ENCODE measurements around the gene FOXP3. TPM values are rescaled to one million over a fixed set of nuclear protein-coding genes. Genes with fewer than 3 reads are reported as not detected.

The FOXP3 gene
- total RNA-seq, 1 donor from 2014 or later = not detected

DNA sequence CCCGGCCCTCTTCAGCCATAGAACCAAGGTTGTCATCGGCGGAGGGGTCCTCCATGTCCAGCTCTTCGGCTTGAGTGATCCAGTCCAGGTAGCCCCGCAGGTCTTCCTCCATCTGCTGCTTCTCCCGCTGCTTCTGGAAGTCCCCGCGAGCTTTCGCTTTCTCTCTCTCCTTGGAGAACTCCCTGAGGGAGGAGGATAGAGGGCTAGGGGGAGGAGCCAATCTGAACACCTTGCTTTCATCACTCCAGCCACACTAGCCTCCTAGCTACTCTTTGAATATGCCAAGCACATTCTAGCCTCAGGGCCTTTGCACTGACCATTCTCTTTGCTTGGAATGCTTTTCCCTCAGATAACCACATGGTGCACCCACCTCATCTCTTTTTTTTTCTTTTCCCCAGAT is 37.6 kb downstream of the FOXP3 start:
- Histone ChIP-seq H3K9me3 (replicated peaks) (no peaks in the 10 kb centered on the region), H3K4me3 (no peak overlapping the region), H3K27me3 (ENCODE audit: low read depth) (no peaks in the 10 kb centered on the region), H3K4me1 (peaks cover 2% of the 10 kb centered on the region), H3K27ac (replicated peaks) (no peak overlapping the region), H3K36me3 (no peaks in the 10 kb centered on the region)
- intact Hi-C loops (cut with micrococcal nuclease) = no loop called here
- no peak for DNase-seq
- no peak for TF ChIP-seq CTCF (IDR thresholded peaks at IDR 0.05; ENCODE audit: borderline replicate concordance)

- no peaks in the 10 kb centered on the region for H3K9me3 ChIP-seq (replicated peaks)
- no peak overlapping the region for H3K27ac ChIP-seq (replicated peaks)
- no peak for DNase-seq
- H3K4me3 ChIP-seq = no peak overlapping the region
- intact Hi-C loops (cut with micrococcal nuclease) = no loop called here
- TF ChIP-seq CTCF (IDR thresholded peaks at IDR 0.05; ENCODE audit: borderline replicate concordance) = no peak
- no peaks in the 10 kb centered on the region for H3K36me3 ChIP-seq
- H3K27me3 ChIP-seq (ENCODE audit: low read depth) = no peaks in the 10 kb centered on the region
- peaks cover 2% of the 10 kb centered on the region for H3K4me1 ChIP-seq
Observed at GRCh38 chrX:49225858-49226257, 38.7 kb downstream of the FOXP3 start.

DNA sequence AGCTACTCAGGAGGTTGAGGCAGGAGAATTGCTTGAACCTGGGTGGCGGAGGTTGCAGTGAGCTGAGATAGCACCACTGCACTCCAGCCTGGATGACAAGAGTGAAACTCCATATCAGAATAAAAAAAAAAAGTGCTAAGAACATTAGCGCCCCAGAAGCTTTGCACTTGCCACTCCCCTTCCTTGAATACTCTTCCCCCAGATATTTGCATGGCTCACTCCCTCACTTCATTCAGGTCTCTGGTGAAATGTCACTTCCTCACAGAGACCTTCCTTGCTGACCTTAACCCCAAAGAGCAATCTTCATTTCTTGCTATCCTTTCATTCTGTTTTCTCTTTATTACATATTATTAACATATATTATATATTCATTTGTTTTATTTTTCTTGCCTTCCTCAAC is 42.6 kb downstream of the FOXP3 start:
- Histone ChIP-seq H3K4me3 (no peak overlapping the region), H3K9me3 (replicated peaks) (no peaks in the 10 kb centered on the region), H3K27me3 (ENCODE audit: low read depth) (no peaks in the 10 kb centered on the region), H3K4me1 (no peaks in the 10 kb centered on the region), H3K27ac (replicated peaks) (no peak overlapping the region), H3K36me3 (no peaks in the 10 kb centered on the region)
- intact Hi-C loops (cut with micrococcal nuclease) = no loop called here
- DNase-seq = no peak
- no peak for TF ChIP-seq CTCF (IDR thresholded peaks at IDR 0.05; ENCODE audit: borderline replicate concordance)

DNA sequence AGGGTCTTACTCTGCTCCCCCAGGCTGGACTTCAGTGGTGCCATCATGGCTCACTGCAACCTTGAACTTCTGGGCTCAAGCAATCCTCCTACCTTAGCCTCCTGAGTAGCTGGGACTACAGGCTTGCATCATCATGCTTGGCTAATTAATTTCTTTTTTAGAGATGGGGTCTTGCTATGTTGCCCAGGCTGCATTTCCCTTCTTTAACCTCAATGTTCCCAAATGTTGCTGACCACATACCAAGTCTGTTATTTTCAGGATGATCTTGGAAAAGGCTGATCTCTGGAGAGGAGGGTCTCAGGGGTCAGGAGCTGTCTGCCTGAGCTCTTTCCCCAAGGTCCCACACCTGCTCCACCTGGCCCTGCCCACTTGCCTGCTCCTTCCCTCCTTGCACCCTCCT is 44.4 kb downstream of the FOXP3 start:
- H3K9me3 ChIP-seq (replicated peaks) = no peaks in the 10 kb centered on the region
- H3K27me3 ChIP-seq (ENCODE audit: low read depth) = no peaks in the 10 kb centered on the region
- H3K36me3 ChIP-seq = no peaks in the 10 kb centered on the region
- no peak for DNase-seq
- TF ChIP-seq CTCF (IDR thresholded peaks at IDR 0.05; ENCODE audit: borderline replicate concordance) = no peak
- H3K27ac ChIP-seq (replicated peaks) = no peak overlapping the region
- no peaks in the 10 kb centered on the region for H3K4me1 ChIP-seq
- H3K4me3 ChIP-seq = no peak overlapping the region
- intact Hi-C loops (cut with micrococcal nuclease) = no loop called here

DNA sequence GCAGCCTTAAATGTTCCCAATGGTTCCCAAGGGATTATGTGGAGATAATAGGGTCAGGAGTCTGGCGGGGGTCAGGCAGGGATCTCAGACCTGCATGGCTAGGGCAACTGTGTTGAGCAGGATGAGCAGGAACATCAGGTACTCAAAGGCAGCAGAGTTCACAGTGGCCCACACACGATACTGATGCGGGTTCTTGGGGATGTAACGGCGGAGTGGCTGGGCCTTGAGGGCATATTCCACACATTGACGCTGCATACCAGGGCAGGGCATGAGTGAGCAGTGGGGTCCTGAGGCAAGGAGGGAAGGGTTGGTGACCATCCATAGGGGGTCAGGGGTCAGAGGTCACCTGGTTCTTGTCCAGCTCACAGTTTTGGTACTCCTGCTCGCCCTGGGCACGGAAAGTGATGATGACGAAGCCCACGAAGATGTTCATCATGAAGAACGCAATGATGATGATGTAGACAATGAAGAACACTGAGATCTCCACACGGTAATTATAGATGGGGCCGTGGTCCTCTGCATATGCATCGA is 49.4 kb downstream of the FOXP3 start:
- H3K9me3 ChIP-seq (replicated peaks) = no peaks in the 10 kb centered on the region
- H3K27me3 ChIP-seq (ENCODE audit: low read depth) = no peaks in the 10 kb centered on the region
- no peak overlapping the region for H3K27ac ChIP-seq (replicated peaks)
- H3K4me1 ChIP-seq = no peaks in the 10 kb centered on the region
- no peaks in the 10 kb centered on the region for H3K36me3 ChIP-seq
- no peak overlapping the region for H3K4me3 ChIP-seq
- no peak for DNase-seq
- intact Hi-C loops (cut with micrococcal nuclease) = no loop called here
- TF ChIP-seq CTCF (IDR thresholded peaks at IDR 0.05; ENCODE audit: borderline replicate concordance) = no peak

DNA sequence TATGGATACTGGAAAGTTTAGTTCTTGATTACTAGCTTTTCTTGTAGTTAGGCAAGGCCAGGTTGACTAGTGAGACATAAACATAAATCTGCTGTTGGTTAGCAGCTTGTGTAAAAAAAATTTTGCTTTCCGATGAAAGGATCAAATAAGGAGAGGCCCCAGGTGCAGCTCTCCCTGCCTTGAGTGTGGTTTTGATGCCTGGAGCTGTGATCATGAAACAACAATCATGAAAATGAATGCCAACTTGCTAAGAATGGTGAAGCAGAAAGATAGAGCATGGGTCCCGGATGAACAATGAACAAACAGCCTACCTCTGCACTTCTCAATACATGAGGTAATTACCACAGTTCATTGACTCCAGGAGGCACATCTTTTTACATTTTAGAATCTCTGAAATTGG is 50.1 kb downstream of the FOXP3 start:
- intact Hi-C loops (cut with micrococcal nuclease) = no loop called here
- TF ChIP-seq CTCF (IDR thresholded peaks at IDR 0.05; ENCODE audit: borderline replicate concordance) = no peak
- Histone ChIP-seq H3K9me3 (replicated peaks) (no peaks in the 10 kb centered on the region), H3K4me1 (no peaks in the 10 kb centered on the region), H3K27ac (replicated peaks) (no peak overlapping the region), H3K27me3 (ENCODE audit: low read depth) (no peaks in the 10 kb centered on the region), H3K4me3 (no peak overlapping the region), H3K36me3 (no peaks in the 10 kb centered on the region)
- DNase-seq = no peak
